ENCODE results near the gene ARHGAP32.

ARHGAP32 gene

GRCh38 chr11:128939591-128939990 is 252.5 kb downstream of the ARHGAP32 start:
- in situ Hi-C loops (cut with HindIII; ENCODE audit: low sequenced_read_pairs): no loop called here
- no peak overlapping the region for H3K4me3 ChIP-seq (ENCODE audit: low read depth, low read length)
- DNase-seq (ENCODE audit: low read depth): no peak
- TF ChIP-seq CTCF (IDR thresholded peaks at IDR 0.05; ENCODE audit: low read depth, low read length, missing control alignments): no peak

- no peak for TF ChIP-seq CTCF (IDR thresholded peaks at IDR 0.05; ENCODE audit: low read depth, low read length, missing control alignments)
- no peak for DNase-seq (ENCODE audit: low read depth)
- H3K4me3 ChIP-seq (ENCODE audit: low read depth, low read length): no peak overlapping the region
- in situ Hi-C loops (cut with HindIII; ENCODE audit: low sequenced_read_pairs): no loop called here
Measured at GRCh38 chr11:128938156-128938885, 253.8 kb downstream of the ARHGAP32 start.

GRCh38 chr11:128937480-128937879 is 254.6 kb downstream of the ARHGAP32 start:
- in situ Hi-C loops (cut with HindIII; ENCODE audit: low sequenced_read_pairs): no loop called here
- DNase-seq (ENCODE audit: low read depth): no peak
- H3K4me3 ChIP-seq (ENCODE audit: low read depth, low read length): no peak overlapping the region
- no peak for TF ChIP-seq CTCF (IDR thresholded peaks at IDR 0.05; ENCODE audit: low read depth, low read length, missing control alignments)

GRCh38 chr11:128936606-128937251 is 255.4 kb downstream of the ARHGAP32 start:
- TF ChIP-seq CTCF (IDR thresholded peaks at IDR 0.05; ENCODE audit: low read depth, low read length, missing control alignments): no peak
- in situ Hi-C loops (cut with HindIII; ENCODE audit: low sequenced_read_pairs): no loop called here
- DNase-seq (ENCODE audit: low read depth): no peak

GRCh38 chr11:128934926-128935325 is 257.2 kb downstream of the ARHGAP32 start:
- DNase-seq (ENCODE audit: low read depth): no peak
- no peak for TF ChIP-seq CTCF (IDR thresholded peaks at IDR 0.05; ENCODE audit: low read depth, low read length, missing control alignments)
- no peak overlapping the region for H3K4me3 ChIP-seq (ENCODE audit: low read depth, low read length)
- in situ Hi-C loops (cut with HindIII; ENCODE audit: low sequenced_read_pairs): no loop called here

More at GRCh38 chr11:128936606-128937251, 255.4 kb downstream of the ARHGAP32 start:
- no peak overlapping the region for H3K4me3 ChIP-seq (ENCODE audit: low read depth, low read length)

GRCh38 chr11:128934351-128934750 is 257.8 kb downstream of the ARHGAP32 start:
- no peak for TF ChIP-seq CTCF (IDR thresholded peaks at IDR 0.05; ENCODE audit: low read depth, low read length, missing control alignments)
- no peak overlapping the region for H3K4me3 ChIP-seq (ENCODE audit: low read depth, low read length)
- in situ Hi-C loops (cut with HindIII; ENCODE audit: low sequenced_read_pairs): no loop called here
- DNase-seq (ENCODE audit: low read depth): no peak

Data from astrocyte of the cerebellum (primary cell).